ENCODE data around the gene MESP2.
A peak's percentile ranks its signal among the peaks of the same experiment; 100 is the strongest.

The MESP2 gene, protein sequence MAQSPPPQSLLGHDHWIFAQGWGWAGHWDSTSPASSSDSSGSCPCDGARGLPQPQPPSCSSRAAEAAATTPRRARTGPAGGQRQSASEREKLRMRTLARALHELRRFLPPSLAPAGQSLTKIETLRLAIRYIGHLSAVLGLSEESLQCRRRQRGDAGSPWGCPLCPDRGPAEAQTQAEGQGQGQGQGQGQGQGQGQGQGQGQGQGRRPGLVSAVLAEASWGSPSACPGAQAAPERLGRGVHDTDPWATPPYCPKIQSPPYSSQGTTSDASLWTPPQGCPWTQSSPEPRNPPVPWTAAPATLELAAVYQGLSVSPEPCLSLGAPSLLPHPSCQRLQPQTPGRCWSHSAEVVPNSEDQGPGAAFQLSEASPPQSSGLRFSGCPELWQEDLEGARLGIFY

DNA sequence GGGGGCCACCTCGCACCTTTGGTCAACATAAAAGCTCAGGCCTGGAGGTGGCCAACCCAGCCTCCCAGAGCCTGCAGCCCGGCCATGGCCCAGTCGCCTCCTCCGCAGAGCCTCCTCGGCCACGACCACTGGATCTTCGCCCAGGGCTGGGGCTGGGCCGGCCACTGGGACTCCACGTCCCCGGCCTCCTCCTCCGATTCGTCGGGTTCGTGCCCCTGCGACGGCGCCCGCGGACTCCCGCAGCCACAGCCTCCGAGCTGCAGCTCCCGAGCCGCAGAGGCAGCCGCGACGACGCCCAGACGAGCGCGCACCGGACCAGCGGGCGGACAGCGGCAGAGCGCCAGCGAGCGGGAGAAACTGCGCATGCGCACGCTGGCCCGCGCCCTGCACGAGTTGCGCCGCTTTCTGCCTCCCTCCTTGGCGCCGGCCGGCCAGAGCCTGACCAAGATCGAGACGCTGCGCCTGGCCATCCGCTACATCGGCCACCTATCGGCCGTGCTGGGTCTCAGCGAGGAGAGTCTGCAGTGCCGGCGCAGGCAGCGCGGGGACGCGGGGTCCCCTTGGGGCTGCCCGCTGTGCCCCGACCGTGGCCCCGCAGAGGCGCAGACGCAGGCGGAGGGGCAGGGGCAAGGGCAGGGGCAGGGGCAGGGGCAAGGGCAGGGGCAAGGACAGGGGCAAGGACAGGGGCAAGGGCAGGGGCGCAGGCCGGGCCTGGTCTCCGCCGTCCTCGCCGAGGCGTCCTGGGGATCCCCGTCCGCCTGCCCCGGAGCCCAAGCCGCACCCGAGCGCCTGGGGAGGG lies at the start of gene MESP2:
Gene MESP2 (plus strand): TSS at position 59 of the 799 bp plus-strand sequence. CDS start 26 bp downstream, at position 85.
- peaks cover 31% of the 10 kb centered on the region for H3K27me3 Mint-ChIP-seq
- no peaks in the 10 kb centered on the region for H3K4me1 Mint-ChIP-seq
- H3K27ac Mint-ChIP-seq (ENCODE audit: low read depth) = no peak within 1 kb of the TSS
- peak within 1 kb of the TSS; percentile 34 for H3K4me3 Mint-ChIP-seq
- DNase-seq (ENCODE audit: low spot score in 2 of 2) (peak in 1 of 2 donors; percentile 25), ATAC-seq (replicated peaks; ENCODE audit: extremely low read depth, poor library complexity, severe bottlenecking) (no peak)
- H3K36me3 Mint-ChIP-seq (ENCODE audit: insufficient read depth) = no peaks in the 10 kb centered on the region
- H3K9me3 Mint-ChIP-seq = no peaks in the 10 kb centered on the region

DNA sequence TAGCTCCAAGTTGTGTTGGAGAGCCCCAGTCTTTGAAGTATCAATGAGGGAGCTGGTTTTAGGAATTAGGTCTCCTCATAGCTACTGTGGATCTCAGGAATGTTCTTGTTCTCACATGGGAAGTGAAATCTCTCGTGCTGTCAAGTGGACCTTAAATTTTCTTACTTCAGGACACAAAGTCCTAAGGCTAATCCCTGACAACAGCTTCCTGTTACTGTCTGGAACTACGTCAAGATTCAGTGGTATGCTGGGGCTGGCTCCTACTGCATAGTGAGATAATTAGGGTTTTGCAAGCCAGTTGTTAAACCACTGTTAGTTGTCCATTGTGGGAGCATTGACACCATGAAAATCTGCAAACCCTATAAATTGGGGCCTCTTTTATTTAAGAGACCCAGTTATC lies 47.9 kb upstream of the MESP2 start:
- no peak for DNase-seq (ENCODE audit: low spot score in 2 of 2)
- no peaks in the 10 kb centered on the region for H3K9me3 Mint-ChIP-seq

DNA sequence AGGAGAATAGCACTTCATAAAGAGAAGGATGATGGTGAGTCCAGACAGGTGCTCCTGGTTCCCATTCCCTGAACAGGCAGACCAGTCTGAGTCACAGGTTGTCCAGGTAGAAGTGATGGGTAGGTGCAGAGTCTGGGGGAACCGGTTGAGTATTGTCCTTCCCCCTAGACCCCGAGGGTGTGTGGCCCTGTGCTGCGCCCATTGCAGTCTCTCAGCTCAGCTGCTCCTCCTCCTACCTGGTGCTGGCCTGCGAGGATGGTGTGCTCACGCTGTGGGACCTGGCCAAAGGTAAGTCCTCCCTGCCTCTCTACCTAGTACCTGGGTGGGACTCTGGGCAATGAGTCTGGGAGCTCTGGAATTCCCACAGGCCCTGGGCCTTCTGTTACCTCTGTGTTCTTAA lies 44.9 kb upstream of the MESP2 start:
- H3K36me3 Mint-ChIP-seq (ENCODE audit: insufficient read depth) = no peaks in the 10 kb centered on the region
- H3K27me3 Mint-ChIP-seq = peaks cover 45% of the 10 kb centered on the region
- no peaks in the 10 kb centered on the region for H3K4me1 Mint-ChIP-seq
- ATAC-seq (replicated peaks; ENCODE audit: extremely low read depth, poor library complexity, severe bottlenecking) (no peak), DNase-seq (ENCODE audit: low spot score in 2 of 2) (no peak)
- H3K4me3 Mint-ChIP-seq = no peak overlapping the region
- no peak overlapping the region for H3K27ac Mint-ChIP-seq (ENCODE audit: low read depth)
- no peaks in the 10 kb centered on the region for H3K9me3 Mint-ChIP-seq

More for the DNA sequence above, 47.9 kb upstream of the MESP2 start:
- Mint-ChIP-seq H3K27ac (ENCODE audit: low read depth) (no peak overlapping the region), H3K36me3 (ENCODE audit: insufficient read depth) (no peaks in the 10 kb centered on the region), H3K4me1 (no peaks in the 10 kb centered on the region), H3K27me3 (peaks cover 23% of the 10 kb centered on the region), H3K4me3 (no peak overlapping the region)
- ATAC-seq (replicated peaks; ENCODE audit: extremely low read depth, poor library complexity, severe bottlenecking) = no peak

DNA sequence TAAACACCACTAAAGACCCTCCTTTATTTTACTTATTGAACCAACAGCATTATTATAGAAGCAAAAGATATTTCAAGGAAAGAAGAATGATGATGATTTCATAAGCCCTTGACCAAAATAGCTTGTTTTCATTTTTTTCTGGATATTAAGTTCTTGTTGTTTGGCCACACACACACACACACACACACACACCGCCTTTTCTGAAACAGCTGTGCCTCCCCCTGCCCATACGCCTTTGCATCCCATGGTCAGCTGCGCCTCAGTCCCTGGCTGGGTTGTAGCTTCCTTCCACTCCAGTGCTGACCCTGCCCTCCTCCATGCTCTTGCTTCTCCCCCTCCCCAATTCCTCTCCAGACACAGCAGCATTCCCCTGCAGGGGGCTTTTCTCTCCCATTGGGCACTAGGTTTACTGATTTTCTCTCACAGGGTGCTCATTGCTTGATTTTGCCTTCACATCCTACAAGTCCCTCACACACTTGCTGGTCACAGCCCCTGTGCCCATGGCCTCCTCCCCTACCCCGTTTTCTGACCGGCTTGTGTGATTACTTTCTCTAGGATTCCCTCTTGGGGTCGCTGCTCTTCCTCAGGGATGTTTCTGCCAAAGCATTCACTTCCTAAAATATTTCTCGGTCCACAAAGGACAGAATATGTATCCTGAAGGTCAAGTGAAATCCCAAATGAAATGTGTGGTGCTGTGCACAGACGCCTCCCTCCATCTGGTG lies 43.5 kb upstream of the MESP2 start:
- DNase-seq (ENCODE audit: low spot score in 2 of 2) (no peak), ATAC-seq (replicated peaks; ENCODE audit: extremely low read depth, poor library complexity, severe bottlenecking) (no peak)
- Mint-ChIP-seq H3K4me1 (no peaks in the 10 kb centered on the region), H3K27ac (ENCODE audit: low read depth) (no peak overlapping the region), H3K9me3 (no peaks in the 10 kb centered on the region), H3K27me3 (peaks cover 59% of the 10 kb centered on the region), H3K36me3 (ENCODE audit: insufficient read depth) (no peaks in the 10 kb centered on the region), H3K4me3 (no peak overlapping the region)

DNA sequence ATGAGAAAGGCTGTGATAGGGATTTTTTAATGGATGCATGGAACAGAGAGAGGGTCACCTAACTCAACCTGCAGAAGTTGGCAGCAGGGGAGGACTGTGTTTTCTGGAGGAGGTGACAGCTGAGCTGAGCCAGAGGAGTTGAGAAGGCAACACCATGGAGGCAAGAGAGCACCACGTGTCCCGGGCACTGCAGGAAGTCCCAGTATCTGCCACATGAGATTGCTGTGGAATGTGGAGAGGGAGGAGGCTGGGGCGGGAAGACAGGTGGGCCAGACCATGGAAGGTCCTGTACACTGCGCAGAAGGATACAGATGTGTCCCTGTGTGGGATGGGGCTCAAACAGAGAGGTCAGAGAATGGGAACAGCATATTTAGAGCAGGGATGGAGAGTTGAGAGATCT lies 40.4 kb upstream of the MESP2 start:
- no peak overlapping the region for H3K4me3 Mint-ChIP-seq
- ATAC-seq (replicated peaks; ENCODE audit: extremely low read depth, poor library complexity, severe bottlenecking) = no peak
- DNase-seq (ENCODE audit: low spot score in 2 of 2) = no peak
- H3K36me3 Mint-ChIP-seq (ENCODE audit: insufficient read depth) = no peaks in the 10 kb centered on the region
- H3K27me3 Mint-ChIP-seq = peaks cover 64% of the 10 kb centered on the region
- H3K4me1 Mint-ChIP-seq = peaks cover 5% of the 10 kb centered on the region
- H3K27ac Mint-ChIP-seq (ENCODE audit: low read depth) = no peak overlapping the region
- H3K9me3 Mint-ChIP-seq = no peaks in the 10 kb centered on the region

DNA sequence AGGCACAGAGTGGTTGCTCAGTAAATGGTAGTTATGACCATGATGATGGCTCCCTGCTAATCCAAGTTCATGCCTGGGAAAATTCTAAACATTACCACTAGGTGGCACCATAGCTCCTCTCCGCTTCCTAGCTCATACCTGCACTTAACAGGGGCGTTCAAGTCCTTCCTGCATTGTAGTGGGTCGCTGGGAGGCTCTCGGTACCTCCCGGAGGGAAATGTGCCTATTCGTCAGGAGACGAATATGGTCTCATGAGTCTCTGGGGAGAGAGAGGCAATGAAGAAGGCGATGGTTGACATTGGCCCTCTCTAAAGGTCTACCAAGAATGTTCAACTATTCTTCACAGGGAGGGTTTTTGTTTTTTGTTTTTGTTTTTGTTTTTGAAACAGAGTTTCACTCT lies 36.0 kb upstream of the MESP2 start:
- H3K4me3 Mint-ChIP-seq = peak overlapping the region; percentile 19

DNA sequence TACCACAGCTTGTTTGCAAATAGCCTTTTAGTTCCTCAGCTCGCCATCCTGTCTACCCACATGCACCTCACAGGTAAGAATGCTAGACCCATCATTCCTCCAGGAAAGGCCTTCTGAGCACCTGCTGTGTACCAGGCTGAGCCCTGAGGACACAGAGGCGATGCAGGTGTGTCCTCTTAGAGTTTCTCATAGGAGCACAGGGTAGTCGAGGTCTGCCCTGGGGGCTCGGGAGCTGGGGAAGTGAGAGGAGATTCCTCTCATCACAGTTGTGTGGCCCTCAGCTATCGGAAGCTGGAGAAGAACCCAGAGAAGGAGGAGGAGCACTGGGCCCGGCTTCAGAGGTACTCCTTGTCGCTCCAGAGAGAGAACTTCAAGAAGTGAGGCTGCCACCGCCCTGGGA lies 33.1 kb upstream of the MESP2 start:
- no peak overlapping the region for H3K4me3 Mint-ChIP-seq
- peaks cover 1% of the 10 kb centered on the region for H3K27me3 Mint-ChIP-seq
- DNase-seq (ENCODE audit: low spot score in 2 of 2) (no peak), ATAC-seq (replicated peaks; ENCODE audit: extremely low read depth, poor library complexity, severe bottlenecking) (no peak)
- H3K4me1 Mint-ChIP-seq = peaks cover 5% of the 10 kb centered on the region
- H3K9me3 Mint-ChIP-seq = no peaks in the 10 kb centered on the region
- H3K36me3 Mint-ChIP-seq (ENCODE audit: insufficient read depth) = peaks cover 1% of the 10 kb centered on the region
- no peak overlapping the region for H3K27ac Mint-ChIP-seq (ENCODE audit: low read depth)

More for the DNA sequence above, 36.0 kb upstream of the MESP2 start:
- Mint-ChIP-seq H3K27me3 (peaks cover 30% of the 10 kb centered on the region), H3K36me3 (ENCODE audit: insufficient read depth) (no peaks in the 10 kb centered on the region), H3K27ac (ENCODE audit: low read depth) (no peak overlapping the region), H3K4me1 (peaks cover 5% of the 10 kb centered on the region), H3K9me3 (no peaks in the 10 kb centered on the region)
- ATAC-seq (replicated peaks; ENCODE audit: extremely low read depth, poor library complexity, severe bottlenecking) (peak; percentile 91), DNase-seq (ENCODE audit: low spot score in 2 of 2) (peak; percentile 41 to 51)

DNA sequence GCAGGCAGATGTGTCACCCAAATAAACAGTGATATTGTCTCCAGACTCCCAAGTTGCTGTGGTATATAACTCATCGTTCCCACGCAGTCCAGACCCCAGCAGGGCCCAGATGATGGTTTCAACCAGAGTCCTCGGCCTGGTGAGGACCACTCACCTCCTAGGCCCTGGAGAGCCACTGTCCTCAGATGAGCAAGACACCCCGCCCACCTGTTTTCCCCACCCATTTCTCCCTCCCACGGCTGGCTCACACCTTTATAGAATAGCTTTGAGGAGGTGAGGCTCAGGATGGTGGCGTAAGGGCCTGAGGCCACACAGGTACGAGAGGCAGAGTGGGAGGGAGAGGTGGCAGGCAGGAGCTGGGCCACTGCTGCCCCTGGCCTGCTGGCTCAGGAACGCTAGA lies 32.5 kb upstream of the MESP2 start:
- Mint-ChIP-seq H3K27ac (ENCODE audit: low read depth) (no peak overlapping the region), H3K27me3 (no peaks in the 10 kb centered on the region), H3K36me3 (ENCODE audit: insufficient read depth) (peaks cover 1% of the 10 kb centered on the region), H3K4me3 (no peak overlapping the region), H3K9me3 (no peaks in the 10 kb centered on the region), H3K4me1 (peaks cover 5% of the 10 kb centered on the region)
- no peak for ATAC-seq (replicated peaks; ENCODE audit: extremely low read depth, poor library complexity, severe bottlenecking)
- DNase-seq (ENCODE audit: low spot score in 2 of 2) = no peak

DNA sequence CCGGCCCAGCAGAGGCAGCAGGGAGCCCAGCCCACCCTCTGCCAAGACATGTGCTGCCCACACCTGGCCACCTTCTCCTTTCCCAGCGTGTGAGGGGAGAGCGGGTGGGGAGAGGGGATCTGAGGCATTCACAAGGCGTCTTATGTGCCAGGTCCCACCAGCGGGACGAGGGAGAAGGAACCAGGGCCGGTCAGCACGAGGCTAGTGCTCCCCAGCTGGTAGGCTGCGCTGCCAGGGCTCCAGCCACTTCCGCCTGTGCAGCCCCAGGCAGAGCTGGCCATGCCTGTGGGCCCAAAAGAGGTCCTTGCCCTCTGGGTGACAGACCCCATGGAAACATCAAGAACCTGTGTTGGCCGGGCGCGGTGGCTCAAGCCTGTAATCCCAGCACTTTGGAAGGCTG lies 31.0 kb upstream of the MESP2 start:
- H3K27ac Mint-ChIP-seq (ENCODE audit: low read depth) = no peak overlapping the region
- no peaks in the 10 kb centered on the region for H3K27me3 Mint-ChIP-seq
- DNase-seq (ENCODE audit: low spot score in 2 of 2) (no peak), ATAC-seq (replicated peaks; ENCODE audit: extremely low read depth, poor library complexity, severe bottlenecking) (no peak)
- H3K36me3 Mint-ChIP-seq (ENCODE audit: insufficient read depth) = peaks cover 4% of the 10 kb centered on the region
- no peak overlapping the region for H3K4me3 Mint-ChIP-seq
- H3K4me1 Mint-ChIP-seq = peaks cover 2% of the 10 kb centered on the region
- no peaks in the 10 kb centered on the region for H3K9me3 Mint-ChIP-seq

DNA sequence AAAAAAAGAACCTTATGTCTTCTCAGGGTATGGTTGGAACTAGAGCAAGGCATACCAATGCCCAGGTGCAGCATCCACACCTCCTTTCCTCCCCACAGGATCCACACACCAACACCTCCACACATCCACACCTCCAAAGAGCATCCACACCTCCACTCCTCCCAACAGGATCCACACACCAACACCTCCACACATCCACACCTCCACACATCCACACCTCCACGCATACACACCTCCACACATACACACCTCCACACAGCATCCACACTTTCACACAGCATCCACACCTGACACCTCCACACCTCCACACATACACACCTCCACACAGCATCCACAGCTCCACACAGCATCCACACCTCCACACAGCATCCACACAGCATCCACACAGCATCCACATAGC lies 30.4 kb upstream of the MESP2 start:
- Mint-ChIP-seq H3K27me3 (no peaks in the 10 kb centered on the region), H3K36me3 (ENCODE audit: insufficient read depth) (peaks cover 4% of the 10 kb centered on the region), H3K27ac (ENCODE audit: low read depth) (no peak overlapping the region), H3K4me1 (no peaks in the 10 kb centered on the region), H3K4me3 (no peak overlapping the region), H3K9me3 (no peaks in the 10 kb centered on the region)
- ATAC-seq (replicated peaks; ENCODE audit: extremely low read depth, poor library complexity, severe bottlenecking) = no peak
- no peak for DNase-seq (ENCODE audit: low spot score in 2 of 2)

DNA sequence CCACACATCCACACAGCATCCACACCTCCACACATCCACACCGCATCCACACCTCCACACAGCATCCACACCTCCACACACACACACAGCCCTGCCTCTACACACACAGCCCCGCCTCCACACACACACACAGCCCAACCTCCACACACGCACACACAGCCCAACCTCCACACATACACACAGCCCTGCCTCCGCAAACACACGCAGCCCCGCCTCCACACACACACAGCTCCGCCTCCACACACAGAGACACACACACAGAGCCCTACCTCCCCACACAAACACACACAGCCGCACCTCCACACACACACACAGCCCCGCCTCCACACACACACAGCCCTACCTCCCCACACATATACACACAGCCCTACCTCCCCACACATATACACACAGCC lies 29.7 kb upstream of the MESP2 start:
- no peaks in the 10 kb centered on the region for H3K9me3 Mint-ChIP-seq
- peaks cover 4% of the 10 kb centered on the region for H3K36me3 Mint-ChIP-seq (ENCODE audit: insufficient read depth)
- DNase-seq (ENCODE audit: low spot score in 2 of 2) (no peak), ATAC-seq (replicated peaks; ENCODE audit: extremely low read depth, poor library complexity, severe bottlenecking) (no peak)
- no peak overlapping the region for H3K4me3 Mint-ChIP-seq
- H3K27me3 Mint-ChIP-seq = no peaks in the 10 kb centered on the region
- no peaks in the 10 kb centered on the region for H3K4me1 Mint-ChIP-seq
- no peak overlapping the region for H3K27ac Mint-ChIP-seq (ENCODE audit: low read depth)

DNA sequence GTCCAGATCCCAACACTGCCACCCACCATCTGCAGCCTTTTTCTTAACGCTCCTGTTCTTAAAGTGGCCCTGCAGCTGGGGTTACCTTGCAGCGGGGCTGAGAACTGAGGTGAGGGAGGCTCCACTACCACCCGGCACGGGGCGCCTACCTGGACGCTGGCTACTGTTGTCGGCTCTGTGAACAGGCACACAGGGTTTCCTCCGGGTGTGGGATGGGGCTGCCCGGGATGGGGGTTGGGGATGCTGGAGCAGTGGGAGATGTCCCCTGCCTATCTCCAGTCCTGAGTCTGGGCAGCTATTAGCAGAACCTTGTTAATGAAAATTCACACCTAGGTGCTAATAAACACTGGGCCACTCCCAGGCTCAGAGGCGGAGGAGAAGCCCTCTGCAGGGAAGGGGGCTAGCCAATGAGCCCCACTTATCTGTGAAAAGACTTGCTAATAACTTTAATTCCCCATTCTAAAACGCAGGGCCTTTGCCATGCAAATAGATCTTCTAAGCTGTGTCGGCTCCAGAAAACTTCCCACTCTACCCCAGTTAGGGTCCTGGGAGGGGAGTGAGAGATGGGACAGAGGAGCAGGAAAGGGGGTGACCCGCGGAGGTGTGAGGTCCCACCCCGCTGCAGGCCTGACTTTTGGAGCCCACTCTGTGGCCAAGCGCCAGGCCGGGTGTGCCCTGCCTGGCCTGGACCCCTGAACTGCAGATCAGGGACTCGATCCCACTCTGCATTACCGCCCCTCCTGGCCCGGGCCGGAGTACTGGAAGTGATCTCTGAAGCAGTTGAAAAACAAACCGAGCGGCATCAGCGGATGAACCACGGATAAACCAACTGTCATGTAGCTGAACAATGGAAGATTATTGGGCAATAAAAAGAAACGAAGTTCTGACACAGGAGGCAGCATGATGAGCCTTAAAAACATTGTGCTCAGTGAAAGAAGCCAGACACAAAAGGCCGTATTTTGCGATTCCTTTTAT lies 28.1 kb upstream of the MESP2 start:
- H3K36me3 Mint-ChIP-seq (ENCODE audit: insufficient read depth) = peaks cover 4% of the 10 kb centered on the region
- no peaks in the 10 kb centered on the region for H3K4me1 Mint-ChIP-seq
- H3K9me3 Mint-ChIP-seq = no peaks in the 10 kb centered on the region
- ATAC-seq (replicated peaks; ENCODE audit: extremely low read depth, poor library complexity, severe bottlenecking) (no peak), DNase-seq (ENCODE audit: low spot score in 2 of 2) (no peak)
- H3K4me3 Mint-ChIP-seq = peak overlapping the region; percentile 78
- no peak overlapping the region for H3K27ac Mint-ChIP-seq (ENCODE audit: low read depth)
- no peaks in the 10 kb centered on the region for H3K27me3 Mint-ChIP-seq
